H9 (cell line): ENCODE results near the gene ZFP42. TPM values are rescaled to one million over a fixed set of nuclear protein-coding genes. Genes with fewer than 3 reads are reported as not detected.

Experiments used
- DNase-seq: peaks from one replicate; pipeline ENCODE4 v3.0.0-alpha.2; 2017
- H2AFZ ChIP-seq: one replicate; pipeline ENCODE4 v1.6.1; 2013; ENCODE audit warnings: mild to moderate bottlenecking, low read length, control low read depth, moderate library complexity
- H2AK5ac ChIP-seq: 2 replicates; pipeline ENCODE4 v1.6.1; 2013; ENCODE audit warnings: low read length, control low read depth, mixed read lengths; ENCODE audit not compliant: insufficient read length
- H2BK120ac ChIP-seq: one replicate; pipeline ENCODE4 v1.6.1; 2013; ENCODE audit warnings: low read depth, mild to moderate bottlenecking, low read length, control low read depth, inconsistent platforms; ENCODE audit not compliant: poor library complexity, severe bottlenecking
- H2BK12ac ChIP-seq: 2 replicates; pipeline ENCODE4 v1.6.1; 2013; ENCODE audit warnings: low read length, control low read depth, mixed read lengths, low read depth; ENCODE audit not compliant: insufficient read length
- H2BK15ac ChIP-seq: 2 replicates; pipeline ENCODE4 v1.6.1; 2013; ENCODE audit warnings: low read depth, low read length, control low read depth
- H2BK20ac ChIP-seq: one replicate; pipeline ENCODE4 v1.6.1; 2013; ENCODE audit warnings: low read depth, mild to moderate bottlenecking, low read length, control low read depth, inconsistent platforms; ENCODE audit not compliant: poor library complexity, severe bottlenecking
- H2BK5ac ChIP-seq: 2 replicates; pipeline ENCODE4 v1.6.1; 2013; ENCODE audit warnings: low read length, control low read depth, mixed read lengths; ENCODE audit not compliant: insufficient read length
- H3K14ac ChIP-seq: 2 replicates; pipeline ENCODE4 v1.6.1; 2013; ENCODE audit warnings: low read length, control low read depth; ENCODE audit not compliant: insufficient read depth
- H3K18ac ChIP-seq: 2 replicates; pipeline ENCODE4 v1.6.1; 2013; ENCODE audit warnings: low read depth, mild to moderate bottlenecking, mixed read lengths, low read length, control low read depth; ENCODE audit not compliant: insufficient read length
- H3K23ac ChIP-seq: 2 replicates; pipeline ENCODE4 v1.6.1; 2013; ENCODE audit warnings: low read length, control low read depth, mixed read lengths, low read depth; ENCODE audit not compliant: insufficient read length
- H3K23me2 ChIP-seq: 2 replicates; pipeline ENCODE4 v1.6.1; 2013; ENCODE audit warnings: low read depth, mild to moderate bottlenecking, mixed read lengths, low read length, control low read depth; ENCODE audit not compliant: insufficient read length, poor library complexity, severe bottlenecking
- H3K27ac ChIP-seq: 2 replicates; pipeline ENCODE4 v1.5.1; 2013; ENCODE audit warnings: low read length, control low read depth, mixed read lengths, low read depth; ENCODE audit not compliant: insufficient read length
- H3K27me3 ChIP-seq: 2 replicates; pipeline ENCODE4 v1.6.1; 2013; ENCODE audit warnings: low read length, control low read depth, inconsistent platforms; ENCODE audit not compliant: insufficient read depth
- H3K4ac ChIP-seq: 2 replicates; pipeline ENCODE4 v1.6.1; 2013; ENCODE audit warnings: low read depth, mild to moderate bottlenecking, control low read depth, inconsistent platforms, low read length, moderate library complexity
- H3K4me1 ChIP-seq: 2 replicates; pipeline ENCODE4 v1.6.1; 2013; ENCODE audit warnings: low read length, control low read depth, inconsistent platforms; ENCODE audit not compliant: insufficient read depth
- H3K4me2 ChIP-seq: 2 replicates; pipeline ENCODE4 v1.6.1; 2013; ENCODE audit warnings: low read length, control low read depth, mixed read lengths; ENCODE audit not compliant: insufficient read length, insufficient read depth
- H3K56ac ChIP-seq: 2 replicates; pipeline ENCODE4 v1.6.1; 2013; ENCODE audit warnings: low read depth, mild to moderate bottlenecking, mixed read lengths, low read length, control low read depth; ENCODE audit not compliant: insufficient read length
- H3K79me1 ChIP-seq: 2 replicates; pipeline ENCODE4 v1.6.1; 2013; ENCODE audit warnings: low read depth, mild to moderate bottlenecking, moderate library complexity, low read length, control low read depth, inconsistent platforms; ENCODE audit not compliant: insufficient read depth, poor library complexity, severe bottlenecking
- H3K79me2 ChIP-seq: 2 replicates; pipeline ENCODE4 v1.6.1; 2013; ENCODE audit warnings: low read length, control low read depth, inconsistent platforms; ENCODE audit not compliant: insufficient read depth
- H3K9ac ChIP-seq: 2 replicates; pipeline ENCODE4 v1.6.1; 2013; ENCODE audit warnings: low read length, control low read depth, mixed read lengths; ENCODE audit not compliant: insufficient read length; ENCODE audit errors: extremely low read depth
- H3K9me3 ChIP-seq: one replicate; pipeline ENCODE4 v1.6.1; 2013; ENCODE audit warnings: low read depth, low read length, inconsistent platforms; ENCODE audit not compliant: control insufficient read depth
- H3T11ph ChIP-seq: one replicate; pipeline ENCODE4 v1.6.1; 2013; ENCODE audit warnings: mild to moderate bottlenecking, low read length, control low read depth, inconsistent platforms
- H4K20me1 ChIP-seq: one replicate; pipeline ENCODE4 v1.6.1; 2013; ENCODE audit not compliant: control insufficient read depth, insufficient read length, insufficient read depth
- H4K5ac ChIP-seq: 2 replicates; pipeline ENCODE4 v1.6.1; 2013; ENCODE audit warnings: low read depth, mild to moderate bottlenecking, mixed read lengths, low read length, control low read depth; ENCODE audit not compliant: insufficient read length
- H4K8ac ChIP-seq: replicated peaks from 2 replicates; pipeline ENCODE4 v1.6.1; 2013; ENCODE audit warnings: low read length, control low read depth, mixed read lengths, low read depth; ENCODE audit not compliant: insufficient read length
- H4K91ac ChIP-seq: 2 replicates; pipeline ENCODE4 v1.6.1; 2013; ENCODE audit warnings: low read depth, mild to moderate bottlenecking, moderate library complexity, mixed read lengths, low read length, control low read depth; ENCODE audit not compliant: insufficient read length
- H3K27ac Mint-ChIP-seq, 3 experiments: 2 replicates in 2 of 3; 3 replicates in 1 of 3; pipeline ENCODE4 v1.8.0; 2020 to 2021; ENCODE audit warnings: mixed read lengths in 3 of 3, mild to moderate bottlenecking in 1 of 3, moderate library complexity in 1 of 3
- H3K27me3 Mint-ChIP-seq: 2 replicates; pipeline ENCODE4 v1.8.0; 2021; ENCODE audit warnings: low read depth, mild to moderate bottlenecking, moderate library complexity, mixed read lengths
- H3K36me3 Mint-ChIP-seq, 3 experiments: 2 replicates in 2 of 3; 3 replicates in 1 of 3; pipeline ENCODE4 v1.8.0; 2020 to 2021; ENCODE audit warnings: low read depth in 3 of 3, mixed read lengths in 3 of 3; ENCODE audit not compliant: insufficient read depth in 1 of 3
- H3K4me1 Mint-ChIP-seq, 2 experiments: 2 replicates each; pipeline ENCODE4 v1.8.0; 2020; ENCODE audit warnings: mixed read lengths in 2 of 2
- H3K4me3 Mint-ChIP-seq, 2 experiments: 2 replicates in 1 of 2; 3 replicates in 1 of 2; pipeline ENCODE4 v1.8.0; 2020 to 2021; ENCODE audit warnings: mild to moderate bottlenecking in 2 of 2, mixed read lengths in 2 of 2, moderate library complexity in 1 of 2
- H3K9me3 Mint-ChIP-seq, 2 experiments: 2 replicates in 1 of 2; 3 replicates in 1 of 2; pipeline ENCODE4 v1.8.0; 2020; ENCODE audit warnings: mild to moderate bottlenecking in 2 of 2, mixed read lengths in 2 of 2, moderate library complexity in 1 of 2
- CTCF ChIP-seq: fragments of 200-600 bp; sonication (generic); conservative IDR thresholded peaks from 3 replicates; pipeline ENCODE4 v1.8.0; 2021; ENCODE audit warnings: antibody characterized with exemption, mild to moderate bottlenecking
- WGBS: extraction: QIAGEN DNeasy Blood & Tissue Kit; methylation state at CpG from one replicate; pipeline ENCODE4 v1.1.7; 2013; ENCODE audit warnings: missing lambda C conversion rate, low lambda C conversion rate, mixed read lengths; ENCODE audit not compliant: insufficient read length; ENCODE audit errors: extremely low coverage; 5-methylcytosine and 5-hydroxymethylcytosine counted together
- total RNA-seq: library from RNA; stranded (reverse); gene quantifications from 2 replicates; pipeline ENCODE4 v1.2.1, GENCODE V29; 2021

The ZFP42 gene
- total RNA-seq, 1 experiment from 2014 or later: 193 TPM

DNA sequence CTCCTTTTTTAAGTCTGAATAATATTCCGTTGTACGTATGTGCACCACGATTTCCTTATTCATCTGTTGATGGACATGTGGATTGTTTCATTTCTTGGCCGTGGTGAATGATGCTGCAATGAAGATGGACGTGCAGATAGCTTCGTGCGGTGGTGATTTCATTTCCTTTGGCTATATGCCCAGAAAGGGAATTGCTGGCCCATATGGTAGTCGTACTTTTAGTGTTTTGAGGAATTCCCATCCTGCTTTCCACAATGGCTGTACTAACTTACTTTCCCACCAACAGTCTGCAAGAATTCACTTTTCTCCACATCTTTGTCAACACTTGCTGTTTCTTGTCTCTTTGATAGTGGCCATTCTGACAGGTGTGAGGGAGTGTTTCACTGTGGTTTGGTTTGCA, 12.8 kb downstream of the ZFP42 start:
- Histone ChIP-seq H2AK5ac (no peak overlapping the region), H3K4ac (no peak overlapping the region), H3T11ph (no peak overlapping the region), H3K18ac (no peak overlapping the region), H3K79me1 (peaks cover 5% of the 10 kb centered on the region), H3K23me2 (no peaks in the 10 kb centered on the region), H3K56ac (no peak overlapping the region), H4K8ac (no peak overlapping the region), H2BK20ac (no peak overlapping the region), H3K27me3 (no peaks in the 10 kb centered on the region), H3K9me3 (no peaks in the 10 kb centered on the region), H4K91ac (no peak overlapping the region), H3K4me2 (no peak overlapping the region), H4K20me1 (peaks cover 3% of the 10 kb centered on the region), H3K23ac (no peak overlapping the region), H3K79me2 (peaks cover 4% of the 10 kb centered on the region; the same call in 1 of the 2 replicates), H3K14ac (no peak overlapping the region), H3K27ac (no peak overlapping the region), H2BK15ac (no peak overlapping the region), H3K4me1 (peaks cover 2% of the 10 kb centered on the region; the same call in 1 of the 2 replicates), H3K9ac (no peak overlapping the region), H2BK120ac (no peak overlapping the region), H2BK5ac (no peak overlapping the region), H4K5ac (no peak overlapping the region), H2BK12ac (no peak overlapping the region), H2AFZ (no peak overlapping the region)
- no peak for TF ChIP-seq CTCF
- peaks cover 19 to 21% of the 10 kb centered on the region in 2 experiments for H3K4me1 Mint-ChIP-seq
- H3K4me3 Mint-ChIP-seq: no peak overlapping the region
- H3K36me3 Mint-ChIP-seq: peaks cover 20 to 48% (median 43%) of the 10 kb centered on the region in 3 experiments
- peak overlapping the region in 1 of 3 experiments; percentile 11; a peak in 2 of 7 replicates for H3K27ac Mint-ChIP-seq
- no CpG with 5 or more reads among the region's 8 CpGs for WGBS
- no peaks in the 10 kb centered on the region for H3K27me3 Mint-ChIP-seq
- no peaks in the 10 kb centered on the region for H3K9me3 Mint-ChIP-seq
- no peak for DNase-seq
